Fibroblast of villous mesenchyme (primary cell): ENCODE data around the gene TBC1D5. TPM values are rescaled to one million over a fixed set of nuclear protein-coding genes. Genes with fewer than 3 reads are reported as not detected.

Experiments
- DNase-seq: peaks from one replicate; pipeline ENCODE4 v3.0.0-alpha.2; 2010; ENCODE audit warnings: low read depth
- H3K4me3 ChIP-seq: 2 replicates; pipeline ENCODE4 v1.5.1; 2011; ENCODE audit warnings: low read depth, mild to moderate bottlenecking, low read length
- total RNA-seq: library from RNA; depleted of rRNA; stranded (reverse); fragments of >200 nt; gene quantifications from 2 replicates; pipeline ENCODE4 v1.2.3, GENCODE V29; 2012
- TF ChIP-seq, protein P1 (sequence below): IDR thresholded peaks from 2 replicates; pipeline ENCODE4 v1.5.1; 2012; ENCODE audit warnings: low read depth, mild to moderate bottlenecking, low read length; ENCODE audit not compliant: insufficient read depth

The TBC1D5 gene
- total RNA-seq, 1 donor, result 107 TPM

- TF ChIP-seq, protein P1, sequence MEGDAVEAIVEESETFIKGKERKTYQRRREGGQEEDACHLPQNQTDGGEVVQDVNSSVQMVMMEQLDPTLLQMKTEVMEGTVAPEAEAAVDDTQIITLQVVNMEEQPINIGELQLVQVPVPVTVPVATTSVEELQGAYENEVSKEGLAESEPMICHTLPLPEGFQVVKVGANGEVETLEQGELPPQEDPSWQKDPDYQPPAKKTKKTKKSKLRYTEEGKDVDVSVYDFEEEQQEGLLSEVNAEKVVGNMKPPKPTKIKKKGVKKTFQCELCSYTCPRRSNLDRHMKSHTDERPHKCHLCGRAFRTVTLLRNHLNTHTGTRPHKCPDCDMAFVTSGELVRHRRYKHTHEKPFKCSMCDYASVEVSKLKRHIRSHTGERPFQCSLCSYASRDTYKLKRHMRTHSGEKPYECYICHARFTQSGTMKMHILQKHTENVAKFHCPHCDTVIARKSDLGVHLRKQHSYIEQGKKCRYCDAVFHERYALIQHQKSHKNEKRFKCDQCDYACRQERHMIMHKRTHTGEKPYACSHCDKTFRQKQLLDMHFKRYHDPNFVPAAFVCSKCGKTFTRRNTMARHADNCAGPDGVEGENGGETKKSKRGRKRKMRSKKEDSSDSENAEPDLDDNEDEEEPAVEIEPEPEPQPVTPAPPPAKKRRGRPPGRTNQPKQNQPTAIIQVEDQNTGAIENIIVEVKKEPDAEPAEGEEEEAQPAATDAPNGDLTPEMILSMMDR, result no peak
- no peak overlapping the region for H3K4me3 ChIP-seq
- peak; percentile 17 for DNase-seq
Measured at GRCh38 chr3:17340693-17341092, 401.7 kb downstream of the TBC1D5 start.

DNA sequence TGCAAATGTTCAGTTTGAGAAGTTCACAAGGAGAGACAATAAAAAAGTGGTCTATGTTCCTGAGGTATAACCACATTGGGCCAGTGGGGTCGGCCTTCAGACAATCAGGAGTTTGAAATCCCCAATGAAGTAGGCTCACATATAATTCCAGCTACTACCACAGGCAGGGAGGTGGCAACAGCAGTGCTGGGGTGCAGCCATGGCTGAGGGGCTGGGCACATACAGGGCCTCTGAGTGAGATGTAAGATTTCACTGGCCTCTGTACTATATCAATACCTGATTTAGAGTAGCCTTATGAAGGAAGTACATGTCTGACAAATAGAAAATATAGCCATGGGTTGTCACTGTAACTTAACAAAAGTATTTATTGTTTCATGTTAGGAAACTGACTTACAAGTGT lies 402.2 kb downstream of the TBC1D5 start:
- no peak overlapping the region for H3K4me3 ChIP-seq
- TF ChIP-seq, protein P1, result no peak
- no peak for DNase-seq

DNA sequence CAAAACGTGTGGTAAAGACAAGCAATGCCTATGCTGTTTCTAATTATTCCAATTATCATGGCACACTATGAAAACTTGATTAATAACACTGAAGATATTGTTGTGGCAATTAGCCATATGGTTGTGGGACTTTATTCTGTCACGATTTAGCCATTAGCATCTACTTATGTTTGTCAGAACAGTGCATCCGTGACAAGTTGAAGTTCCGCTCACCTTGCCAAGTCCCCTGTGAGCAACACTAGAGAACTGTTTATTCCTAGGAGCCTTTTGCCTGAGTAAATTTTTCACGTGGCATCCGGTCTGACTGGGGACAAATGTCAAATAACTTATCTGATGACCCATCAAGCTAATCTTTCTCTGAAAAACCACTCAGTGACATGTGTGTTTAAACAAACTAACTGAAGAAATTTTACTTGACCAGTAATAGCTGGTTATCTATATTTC lies 403.3 kb downstream of the TBC1D5 start:
- no peak overlapping the region for H3K4me3 ChIP-seq
- TF ChIP-seq, protein P1, result no peak
- no peak for DNase-seq

- H3K4me3 ChIP-seq, result no peak overlapping the region
- TF ChIP-seq, protein P1, result no peak
- peak; percentile 76 for DNase-seq
Measured at GRCh38 chr3:17336291-17336690, 406.1 kb downstream of the TBC1D5 start.

DNA sequence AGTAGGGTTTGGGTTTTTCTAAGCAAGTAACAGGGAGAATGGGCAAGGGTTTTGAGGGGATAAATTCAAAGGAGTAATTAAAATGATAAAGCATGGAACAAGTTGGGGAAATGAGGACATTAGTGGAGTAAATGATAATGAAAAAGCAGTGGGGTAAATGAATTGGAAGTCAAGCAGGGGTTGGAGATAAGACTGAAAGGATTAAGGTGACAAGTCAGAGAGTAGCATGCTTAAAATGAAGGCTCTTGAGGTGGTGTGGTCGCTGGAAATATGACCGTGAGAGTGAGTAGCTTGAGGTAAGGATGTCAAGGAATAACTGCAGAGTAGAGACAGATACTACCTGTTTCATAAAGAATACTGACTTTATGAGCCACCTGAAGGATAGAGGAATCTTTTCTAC lies 408.5 kb downstream of the TBC1D5 start:
- no peak overlapping the region for H3K4me3 ChIP-seq
- no peak for DNase-seq
- TF ChIP-seq, protein P1, result no peak

DNA sequence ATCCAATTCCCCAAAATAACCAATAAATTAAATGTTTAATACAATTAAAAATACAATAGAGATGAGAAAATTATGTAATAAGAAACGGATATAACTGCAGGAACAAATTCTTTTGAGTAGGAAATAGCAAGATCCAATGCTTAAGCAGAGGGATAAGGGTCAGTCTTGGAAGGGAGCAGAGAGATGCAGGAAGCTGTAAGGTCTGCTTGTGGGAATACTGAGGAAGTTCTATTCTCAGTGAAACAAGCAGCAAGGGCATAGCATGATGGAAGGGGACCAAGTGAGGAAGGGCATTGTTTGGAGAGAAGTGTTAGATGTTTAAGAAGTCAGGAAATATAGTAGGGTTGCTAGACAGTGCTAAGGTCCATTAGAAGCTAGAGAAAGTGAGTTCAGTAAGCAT lies 409.0 kb downstream of the TBC1D5 start:
- TF ChIP-seq, protein P1, result no peak
- no peak overlapping the region for H3K4me3 ChIP-seq
- no peak for DNase-seq

DNA sequence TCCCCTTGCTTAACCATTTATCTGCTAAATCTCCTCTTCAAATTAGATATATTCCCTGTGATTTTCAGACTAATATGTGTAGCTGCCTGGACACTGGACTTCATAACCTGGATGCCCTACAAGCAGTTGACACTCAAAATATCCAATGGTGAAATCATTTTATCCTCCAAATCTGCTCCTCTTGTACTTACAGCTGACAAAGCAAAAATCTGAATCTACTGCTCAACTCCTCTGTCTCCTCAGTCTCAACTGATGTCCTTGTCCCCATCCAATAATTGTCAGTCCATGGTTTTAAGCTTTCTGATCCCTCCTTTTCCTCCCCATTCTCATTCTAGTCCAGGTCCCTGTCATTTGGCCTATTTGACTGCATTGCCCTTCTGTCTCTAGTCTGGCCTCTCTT lies 411.8 kb downstream of the TBC1D5 start:
- TF ChIP-seq, protein P1, result no peak
- no peak for DNase-seq
- no peak overlapping the region for H3K4me3 ChIP-seq
